AML-193 (cell line): ENCODE results near the gene TFEC.
"Not testable (repeated sequence)": the region's sequence is repeated elsewhere in the genome, so short reads cannot be mapped to it uniquely, and the experiment has no call there.

Experiments used
- DNase-seq, 2 experiments: peaks; one replicate each; lab custom pipeline; 2025; lab: John Stamatoyannopoulos, UW

The TFEC gene

GRCh38 chr7:115987486-115987885, 43.1 kb downstream of the TFEC start:
- DNase-seq: no peak

DNA sequence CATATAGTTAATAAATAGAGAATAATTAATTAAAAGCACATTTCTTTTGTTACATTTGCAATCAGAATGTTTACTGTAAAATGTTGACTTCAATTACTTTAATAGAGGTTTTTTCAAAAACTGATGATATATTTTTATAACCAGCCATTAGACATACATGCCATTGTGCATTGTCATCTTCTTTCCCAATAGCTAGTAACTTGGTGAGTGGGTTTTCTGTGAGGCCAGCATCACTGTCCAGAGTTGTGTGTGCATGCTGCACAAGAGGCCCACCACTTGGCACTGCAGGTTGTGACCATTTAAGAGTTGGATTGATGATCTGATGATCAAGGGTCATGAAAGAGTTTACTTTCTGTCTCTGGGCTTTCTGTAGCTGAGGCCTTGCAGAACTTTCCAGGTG, 46.5 kb downstream of the TFEC start:
- DNase-seq: no peak

DNA sequence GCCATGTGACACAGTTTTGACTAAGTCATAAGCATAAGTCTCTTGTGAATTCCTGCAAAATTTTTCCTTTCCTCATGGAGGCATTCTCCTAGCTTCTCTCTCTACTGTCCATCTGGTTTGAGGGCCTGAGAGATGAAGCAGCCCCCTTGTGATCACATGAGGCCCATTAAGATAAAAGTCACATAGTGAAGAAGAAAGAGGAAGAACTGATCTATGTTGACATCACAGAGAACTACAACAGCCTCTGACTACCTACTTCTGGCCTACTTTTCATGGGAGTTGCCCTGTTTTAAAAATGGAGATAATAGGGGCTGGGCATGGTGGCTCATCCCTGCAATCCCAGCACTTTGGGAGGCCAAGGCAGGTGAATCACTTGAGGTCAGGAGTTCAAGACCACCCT, 50.4 kb downstream of the TFEC start:
- DNase-seq: peak in 1 of 2 experiments; percentile 16

- DNase-seq: no peak
Measured at GRCh38 chr7:115976651-115977050, 53.9 kb downstream of the TFEC start.

GRCh38 chr7:115975766-115976165, 54.8 kb downstream of the TFEC start:
- DNase-seq: no peak

DNA sequence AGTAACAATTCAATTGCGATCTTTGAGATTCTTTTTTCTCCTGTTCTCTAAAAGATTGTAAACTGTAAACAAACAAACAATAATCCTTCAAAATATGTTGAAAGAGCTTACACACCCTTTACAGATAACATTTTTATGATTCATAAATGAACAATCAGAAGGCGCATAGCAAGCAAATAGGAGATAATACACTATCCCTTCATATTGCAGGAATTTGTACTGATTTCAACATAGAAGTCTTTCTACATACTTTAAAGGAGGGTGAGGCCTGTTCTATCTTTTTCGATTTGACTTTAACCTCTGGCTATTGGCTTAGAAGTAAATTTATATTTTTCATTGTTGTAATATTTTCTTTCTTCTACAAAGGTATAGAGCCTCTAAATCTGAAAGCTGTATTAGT, 57.2 kb downstream of the TFEC start:
- no peak for DNase-seq

DNA sequence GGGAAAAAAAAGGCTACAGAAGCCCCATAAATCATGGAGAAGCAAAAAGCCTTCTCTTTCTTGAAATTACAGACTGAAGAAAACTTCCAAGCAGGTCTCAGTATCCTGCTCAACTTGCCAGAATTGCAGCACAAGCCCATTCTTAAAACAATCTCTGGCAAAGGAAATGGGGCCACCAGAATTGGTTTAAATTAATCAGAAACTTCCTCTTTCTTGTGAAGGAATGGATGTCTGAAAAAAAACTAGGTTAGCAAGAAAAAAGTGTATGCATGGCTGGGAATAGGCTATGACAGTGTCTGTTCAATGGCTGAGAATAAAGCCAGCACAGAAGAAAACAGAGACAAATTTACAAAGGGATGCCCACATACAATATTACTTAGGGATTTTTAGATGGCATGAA, 59.1 kb downstream of the TFEC start:
- no peak for DNase-seq

DNA sequence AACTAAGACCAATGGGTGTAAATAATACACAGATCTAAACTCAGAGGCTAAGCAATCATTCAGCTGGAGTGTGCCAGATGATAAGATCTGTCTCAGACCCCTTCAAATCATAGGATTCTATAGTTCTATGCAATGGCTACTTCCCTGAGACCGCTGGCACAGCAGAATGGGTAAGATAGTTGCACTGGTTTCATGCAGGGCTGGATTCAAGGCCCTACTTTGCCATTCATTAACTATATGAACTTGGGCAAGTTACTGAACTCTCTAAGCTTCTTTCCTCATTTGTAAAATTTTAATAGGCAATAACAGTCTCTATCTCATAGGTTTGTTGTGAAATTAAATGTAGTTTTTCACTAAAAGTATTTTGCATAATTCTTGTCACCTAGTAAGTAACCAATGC, 62.0 kb downstream of the TFEC start:
- DNase-seq: no peak

GRCh38 chr7:115968171-115968570, 62.4 kb downstream of the TFEC start:
- no peak for DNase-seq

DNA sequence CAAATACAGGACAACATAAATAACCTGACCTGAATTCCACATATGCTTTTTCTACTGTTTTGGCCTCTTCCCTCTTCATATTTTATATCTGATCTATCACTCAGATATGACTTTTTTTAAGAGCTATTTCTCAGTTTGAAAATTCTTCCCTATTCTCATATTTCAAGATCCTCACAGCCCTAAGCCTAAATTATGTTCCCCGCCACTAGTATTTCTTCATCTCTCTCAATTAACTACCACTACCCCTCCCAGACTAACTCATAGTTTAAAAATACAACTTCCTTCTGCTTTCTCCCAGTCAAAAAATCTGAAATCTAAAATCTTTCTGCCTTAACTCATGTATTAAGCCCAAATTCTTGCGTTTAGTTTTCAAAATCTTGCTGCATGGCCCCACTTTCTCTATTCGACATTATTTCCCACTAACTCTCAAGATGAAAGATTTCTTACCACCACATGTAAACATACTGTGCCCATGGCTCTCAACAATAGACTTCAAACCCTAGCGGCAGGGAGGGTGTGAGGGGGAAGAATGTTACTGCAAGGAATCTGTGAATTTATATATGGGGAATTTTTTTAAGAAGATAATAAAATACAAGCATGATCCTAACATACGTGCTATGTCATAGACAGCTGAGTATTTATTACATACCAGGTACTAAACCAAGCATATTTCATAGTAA, 64.6 kb downstream of the TFEC start:
- no peak for DNase-seq

DNA sequence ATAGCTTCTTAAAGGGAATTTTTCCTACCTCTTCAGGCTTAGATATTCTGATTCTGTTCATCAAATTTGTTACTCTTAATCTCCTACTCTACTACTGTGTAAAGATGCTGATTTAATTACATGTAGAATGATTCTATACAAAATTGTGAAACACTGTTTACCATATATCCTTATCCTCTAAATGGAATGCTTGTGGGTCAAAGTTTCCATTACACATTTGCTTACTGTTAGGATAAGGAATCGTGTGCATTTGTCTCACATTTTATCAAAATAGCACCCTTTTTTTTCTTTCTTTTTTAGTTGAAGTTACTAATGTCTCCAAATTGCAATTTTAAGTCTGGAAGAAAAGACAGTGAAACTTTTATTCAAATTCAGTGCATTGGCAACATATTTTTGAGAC, 65.3 kb downstream of the TFEC start:
- DNase-seq: no peak

GRCh38 chr7:115964799-115965198, 65.8 kb downstream of the TFEC start:
- no peak for DNase-seq

GRCh38 chr7:115962340-115962739, 68.2 kb downstream of the TFEC start:
- DNase-seq: no peak

DNA sequence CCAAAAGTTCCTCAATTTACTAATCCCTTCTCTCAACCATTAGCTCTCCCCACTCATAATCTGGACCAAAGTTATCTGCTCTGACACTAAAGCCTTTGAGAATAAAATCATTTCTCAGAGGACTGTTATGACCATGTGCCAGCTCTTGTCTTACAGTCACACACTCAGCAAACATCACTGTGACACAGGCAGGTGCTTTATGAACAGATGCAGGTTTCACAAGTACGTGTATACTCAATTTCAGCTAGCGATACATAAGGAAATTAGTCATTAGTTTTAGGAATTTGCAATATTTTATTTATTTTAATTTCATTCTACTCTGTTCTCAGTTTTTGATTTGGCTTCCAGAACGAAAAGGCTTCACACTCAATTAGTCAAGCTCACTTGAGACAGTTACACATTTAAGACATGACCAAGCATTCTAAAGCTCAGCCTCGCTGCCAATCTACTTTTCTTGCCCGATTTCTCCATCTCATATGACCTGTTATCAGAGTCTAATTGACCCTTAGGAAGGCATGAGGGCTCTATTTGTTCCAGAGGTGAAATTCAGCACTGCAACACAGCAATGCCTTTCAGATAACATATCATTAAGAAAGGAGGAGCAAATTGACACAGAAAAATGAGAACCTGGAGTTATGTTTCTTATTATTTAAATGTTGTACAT, 76.8 kb downstream of the TFEC start:
- no peak for DNase-seq

GRCh38 chr7:115952832-115953231, 77.7 kb downstream of the TFEC start:
- DNase-seq: no peak

- DNase-seq: no peak
Measured at GRCh38 chr7:115951547-115951946, 79.0 kb downstream of the TFEC start.

DNA sequence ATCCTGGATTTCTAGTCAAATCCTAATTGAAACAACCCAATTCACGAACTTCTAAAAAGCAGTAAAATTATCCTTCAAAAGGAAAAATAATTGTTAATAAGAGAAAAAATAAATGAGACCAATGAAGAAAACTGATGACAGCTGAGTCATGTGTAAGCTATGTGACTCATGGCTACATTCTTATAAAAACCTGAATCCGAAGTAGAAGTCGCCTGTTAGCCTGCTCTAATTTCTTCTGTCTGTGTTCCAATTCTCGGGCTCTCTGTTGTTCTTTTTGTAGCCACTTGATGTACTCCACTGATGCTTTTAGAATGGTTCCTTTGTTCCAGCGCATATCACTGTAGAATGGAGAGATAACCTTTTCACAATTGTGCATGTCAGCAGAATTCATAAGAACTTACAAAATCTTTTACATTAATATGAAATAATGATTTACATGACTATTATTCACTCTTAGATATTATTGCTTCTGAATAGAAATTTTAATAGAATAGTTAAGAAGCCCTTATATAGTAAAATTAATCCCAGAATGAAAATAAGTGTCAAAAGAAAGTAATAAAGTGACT, 88.8 kb downstream of the TFEC start:
- DNase-seq: no peak

- DNase-seq: peak; percentile 18 to 28
Measured at GRCh38 chr7:115940460-115941060, 90.0 kb downstream of the TFEC start.

DNA sequence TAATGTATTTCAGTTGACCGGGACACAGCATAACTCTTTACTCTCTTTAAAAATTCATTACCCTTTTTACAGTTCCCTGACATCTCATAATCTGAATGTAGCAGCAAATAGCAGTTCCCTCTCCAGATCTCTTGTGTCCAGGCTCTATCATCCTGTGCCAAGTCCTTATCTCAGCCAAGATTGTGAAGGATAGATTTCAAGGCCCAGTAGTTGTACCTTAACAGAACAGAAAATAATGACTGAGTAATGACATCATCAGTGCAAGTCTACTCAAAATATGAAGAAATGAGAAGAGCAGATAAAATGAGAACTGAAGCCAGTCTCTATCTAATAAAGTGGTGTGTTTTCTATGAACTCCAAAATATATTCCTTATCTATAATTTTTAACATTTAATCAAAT, 92.6 kb downstream of the TFEC start:
- no peak for DNase-seq

DNA sequence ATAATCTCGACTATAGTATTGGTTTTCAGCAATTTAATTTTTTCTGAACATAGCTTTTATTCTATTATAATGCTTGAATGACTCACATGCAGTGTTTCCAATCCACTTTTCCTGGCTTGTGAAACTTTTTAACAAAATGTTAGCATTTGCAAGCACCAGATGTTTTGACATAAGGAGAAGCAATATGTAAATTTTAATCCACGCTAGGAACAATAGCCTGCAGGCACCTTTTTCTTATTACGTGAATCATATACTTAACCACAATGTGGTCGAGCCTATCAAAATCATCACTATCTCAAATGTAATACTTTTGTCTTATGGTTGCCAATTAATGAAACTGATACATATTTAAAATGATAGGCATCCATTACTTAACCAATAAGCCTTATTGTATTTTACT, 97.1 kb downstream of the TFEC start:
- DNase-seq: no peak

DNA sequence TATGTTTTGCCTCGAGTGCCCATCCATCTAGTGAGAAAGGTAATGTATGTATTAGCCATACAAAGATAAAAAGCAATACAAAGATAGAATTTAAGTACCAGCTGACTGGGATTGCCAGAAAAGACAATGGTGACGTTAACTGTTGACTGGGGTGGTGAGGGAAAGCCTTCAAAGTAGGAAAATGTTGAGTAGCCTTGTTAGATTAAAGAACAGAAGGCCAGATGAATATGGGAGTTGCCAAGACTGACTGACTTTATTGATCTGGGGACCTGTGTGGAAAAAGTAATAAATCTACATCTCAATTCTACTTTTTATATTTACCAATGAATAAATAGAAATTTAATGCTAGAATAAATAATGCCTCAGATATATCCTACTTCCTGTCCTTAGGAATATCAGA, 97.7 kb downstream of the TFEC start:
- DNase-seq: no peak

- DNase-seq: not testable (repeated sequence)
Measured at GRCh38 chr7:115930184-115930583, 100.4 kb downstream of the TFEC start.

DNA sequence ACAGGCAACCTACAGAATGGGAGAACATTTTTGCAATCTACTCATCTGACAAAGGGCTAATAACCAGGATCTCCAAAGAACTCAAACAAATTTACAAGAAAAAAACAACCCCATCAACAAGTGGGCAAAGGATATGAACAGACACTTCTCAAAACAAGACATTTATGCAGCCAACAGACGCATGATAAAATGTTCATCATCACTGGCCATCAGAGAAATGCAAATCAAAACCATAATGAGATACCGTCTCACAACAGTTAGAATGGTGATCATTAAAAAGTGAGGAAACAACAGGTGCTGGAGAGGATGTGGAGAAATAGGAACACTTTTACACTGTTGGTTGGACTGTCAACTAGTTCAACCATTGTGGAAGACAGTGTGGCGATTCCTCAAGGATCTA, 100.8 kb downstream of the TFEC start:
- not testable (repeated sequence) for DNase-seq
